HFF-Myc (cell line): Measurements from ENCODE around the gene MAPK6.
"Not testable (repeated sequence)": the region's sequence is repeated elsewhere in the genome, so short reads cannot be mapped to it uniquely, and the experiment has no call there.

ENCODE experiments used
- DNase-seq: peaks from one replicate; pipeline ENCODE4 v3.0.0-alpha.2; 2011; ENCODE audit warnings: low read depth; ENCODE audit errors: extremely low read depth
- H3K4me3 ChIP-seq: replicated peaks from 2 replicates; pipeline ENCODE4 v1.5.1; 2011; ENCODE audit warnings: low read depth, mild to moderate bottlenecking, control low read depth, low read length
- CTCF ChIP-seq: IDR thresholded peaks from 2 replicates; pipeline ENCODE4 v1.5.1; 2012; ENCODE audit warnings: mild to moderate bottlenecking, low read depth, low read length, control low read depth; ENCODE audit errors: missing control alignments

MAPK6 gene

GRCh38 chr15:51973775-51974174 is 45.2 kb upstream of the MAPK6 start:
- TF ChIP-seq CTCF = no peak
- no peak for DNase-seq
- H3K4me3 ChIP-seq = no peak overlapping the region

GRCh38 chr15:51982013-51982769 is 36.8 kb upstream of the MAPK6 start:
- DNase-seq = peak; percentile 67
- peak overlapping the region; percentile 7; the same call in 1 of the 2 replicates for H3K4me3 ChIP-seq
- peak; percentile 46 for TF ChIP-seq CTCF

GRCh38 chr15:51982770-51983103 is 36.3 kb upstream of the MAPK6 start:
- no peak for TF ChIP-seq CTCF
- DNase-seq = no peak
- no peak overlapping the region for H3K4me3 ChIP-seq

GRCh38 chr15:51991141-51991540 is 27.9 kb upstream of the MAPK6 start:
- no peak overlapping the region for H3K4me3 ChIP-seq
- DNase-seq = no peak
- TF ChIP-seq CTCF = no peak

- no peak for DNase-seq
- H3K4me3 ChIP-seq = no peak overlapping the region
- TF ChIP-seq CTCF = no peak
Measured at GRCh38 chr15:51992953-51993352, 26.1 kb upstream of the MAPK6 start.

GRCh38 chr15:52002351-52002750 is 16.7 kb upstream of the MAPK6 start:
- no peak for TF ChIP-seq CTCF
- no peak overlapping the region for H3K4me3 ChIP-seq
- DNase-seq = no peak

GRCh38 chr15:52003089-52003488 is 15.9 kb upstream of the MAPK6 start:
- not testable (repeated sequence) for DNase-seq, H3K4me3 ChIP-seq
